Measurements from ENCODE around the gene ACOT7.

Gene ACOT7

GRCh38 chr1:6288026-6288425, 105.5 kb downstream of the ACOT7 start:
- TF ChIP-seq REST (IDR thresholded peaks at IDR 0.05; ENCODE audit: insufficient replicate concordance, low read depth) (no peak), GABPA (IDR thresholded peaks at IDR 0.05; ENCODE audit: low read depth) (no peak), SPI1 (IDR thresholded peaks at IDR 0.05; ENCODE audit: borderline replicate concordance, low read depth) (no peak), POLR2AphosphoS5 (IDR thresholded peaks at IDR 0.05; ENCODE audit: low read depth) (no peak)
- TF ChIP-seq, protein P1, sequence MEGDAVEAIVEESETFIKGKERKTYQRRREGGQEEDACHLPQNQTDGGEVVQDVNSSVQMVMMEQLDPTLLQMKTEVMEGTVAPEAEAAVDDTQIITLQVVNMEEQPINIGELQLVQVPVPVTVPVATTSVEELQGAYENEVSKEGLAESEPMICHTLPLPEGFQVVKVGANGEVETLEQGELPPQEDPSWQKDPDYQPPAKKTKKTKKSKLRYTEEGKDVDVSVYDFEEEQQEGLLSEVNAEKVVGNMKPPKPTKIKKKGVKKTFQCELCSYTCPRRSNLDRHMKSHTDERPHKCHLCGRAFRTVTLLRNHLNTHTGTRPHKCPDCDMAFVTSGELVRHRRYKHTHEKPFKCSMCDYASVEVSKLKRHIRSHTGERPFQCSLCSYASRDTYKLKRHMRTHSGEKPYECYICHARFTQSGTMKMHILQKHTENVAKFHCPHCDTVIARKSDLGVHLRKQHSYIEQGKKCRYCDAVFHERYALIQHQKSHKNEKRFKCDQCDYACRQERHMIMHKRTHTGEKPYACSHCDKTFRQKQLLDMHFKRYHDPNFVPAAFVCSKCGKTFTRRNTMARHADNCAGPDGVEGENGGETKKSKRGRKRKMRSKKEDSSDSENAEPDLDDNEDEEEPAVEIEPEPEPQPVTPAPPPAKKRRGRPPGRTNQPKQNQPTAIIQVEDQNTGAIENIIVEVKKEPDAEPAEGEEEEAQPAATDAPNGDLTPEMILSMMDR (IDR thresholded peaks at IDR 0.05; ENCODE audit: insufficient read depth, low read length), result no peak
- no peak for DNase-seq (ENCODE audit: low read depth in 1 of 2, low spot score in 1 of 2)
- H3K27ac ChIP-seq (replicated peaks), result no peak overlapping the region
- H3K27me3 ChIP-seq (ENCODE audit: insufficient read depth, poor library complexity, severe bottlenecking), result no peaks in the 10 kb centered on the region
- H3K4me3 ChIP-seq (replicated peaks; ENCODE audit: insufficient read depth, low read length), result no peak overlapping the region

DNA sequence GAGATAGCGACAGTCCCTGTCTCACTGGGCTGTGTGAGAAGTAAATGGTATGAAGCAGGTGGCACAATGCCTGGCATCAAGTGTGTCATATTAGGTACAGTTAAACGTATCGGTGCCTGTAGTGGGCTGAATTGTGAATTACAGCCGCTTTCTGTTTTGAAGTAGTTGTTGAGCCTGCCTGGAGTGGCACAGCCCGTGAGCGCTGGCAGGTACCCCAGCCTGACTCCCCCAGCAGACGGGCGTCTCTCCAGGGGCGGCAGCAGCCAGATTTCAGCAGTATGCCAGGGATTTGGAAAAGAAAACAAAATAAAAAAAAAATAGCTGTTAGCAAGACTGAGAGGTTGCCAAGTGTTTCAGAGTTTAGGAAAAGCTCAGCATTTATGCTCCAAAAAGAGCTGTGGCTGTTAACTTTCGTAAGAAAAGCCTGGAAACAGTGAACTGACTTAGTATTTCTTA, 106.1 kb downstream of the ACOT7 start:
- no peak for DNase-seq (ENCODE audit: low read depth in 1 of 2, low spot score in 1 of 2)
- TF ChIP-seq POLR2AphosphoS5 (IDR thresholded peaks at IDR 0.05; ENCODE audit: low read depth), result no peak
- no peak for TF ChIP-seq GABPA (IDR thresholded peaks at IDR 0.05; ENCODE audit: low read depth)
- TF ChIP-seq SPI1 (IDR thresholded peaks at IDR 0.05; ENCODE audit: borderline replicate concordance, low read depth), result no peak
- TF ChIP-seq, protein P1 (IDR thresholded peaks at IDR 0.05; ENCODE audit: insufficient read depth, low read length), result no peak
- TF ChIP-seq REST (IDR thresholded peaks at IDR 0.05; ENCODE audit: insufficient replicate concordance, low read depth), result no peak

DNA sequence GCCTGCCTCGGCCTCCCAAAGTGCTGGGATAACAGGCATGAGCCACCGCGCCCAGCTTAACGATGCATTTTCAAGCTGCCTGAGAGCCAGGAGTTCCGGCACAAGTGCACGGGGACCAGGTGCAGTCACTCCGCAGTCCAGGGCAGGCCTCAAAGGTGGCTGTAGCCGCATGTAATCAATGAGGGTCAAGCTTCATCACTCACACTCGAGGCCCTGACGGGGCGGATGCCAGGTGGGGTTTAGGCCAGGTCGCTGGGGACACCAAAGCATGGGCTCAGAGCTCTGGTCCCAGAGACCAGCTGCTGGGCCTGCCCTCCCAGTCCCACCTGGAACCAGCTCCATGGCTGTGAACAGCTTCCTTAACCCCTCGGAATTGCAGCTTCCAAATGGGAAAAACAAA, 106.5 kb downstream of the ACOT7 start:
- no peak overlapping the region for H3K4me3 ChIP-seq (replicated peaks; ENCODE audit: insufficient read depth, low read length)
- no peaks in the 10 kb centered on the region for H3K27me3 ChIP-seq (ENCODE audit: insufficient read depth, poor library complexity, severe bottlenecking)
- H3K27ac ChIP-seq (replicated peaks), result no peak overlapping the region
- TF ChIP-seq POLR2AphosphoS5 (IDR thresholded peaks at IDR 0.05; ENCODE audit: low read depth), result no peak
- TF ChIP-seq SPI1 (IDR thresholded peaks at IDR 0.05; ENCODE audit: borderline replicate concordance, low read depth), result no peak
- TF ChIP-seq, protein P1 (IDR thresholded peaks at IDR 0.05; ENCODE audit: insufficient read depth, low read length), result no peak
- TF ChIP-seq GABPA (IDR thresholded peaks at IDR 0.05; ENCODE audit: low read depth), result no peak
- no peak for TF ChIP-seq REST (IDR thresholded peaks at IDR 0.05; ENCODE audit: insufficient replicate concordance, low read depth)
- no peak for DNase-seq (ENCODE audit: low read depth in 1 of 2, low spot score in 1 of 2)

More for the DNA sequence above, 106.1 kb downstream of the ACOT7 start:
- Histone ChIP-seq H3K4me3 (replicated peaks; ENCODE audit: insufficient read depth, low read length) (no peak overlapping the region), H3K27ac (replicated peaks) (no peak overlapping the region), H3K27me3 (ENCODE audit: insufficient read depth, poor library complexity, severe bottlenecking) (no peaks in the 10 kb centered on the region)

All from HL-60 (cell line).